AG04449 (cell line): ENCODE data around the gene LRBA.

ENCODE experiments used
- CTCF ChIA-PET: fragments of 350-600 bp; formaldehyde crosslinking; extraction: SDS; loops from one replicate; lab custom pipeline; 2021; ENCODE audit warnings: antibody characterized with exemption; lab: Yijun Ruan, JAX
- POLR2A ChIA-PET: fragments of 400-600, 350-600 bp; formaldehyde crosslinking; extraction: SDS; loops from one replicate; lab custom pipeline; 2020; ENCODE audit warnings: antibody characterized with exemption, inconsistent platforms; lab: Yijun Ruan, JAX
- DNase-seq: peaks from one replicate; pipeline ENCODE4 v3.0.0-alpha.2; 2010; ENCODE audit warnings: low read depth, low spot score
- H3K4me3 ChIP-seq: 2 replicates; pipeline ENCODE4 v1.5.1; 2011; ENCODE audit warnings: low read depth, mild to moderate bottlenecking, control low read depth, low read length
- TF ChIP-seq, protein P1 (sequence below): IDR thresholded peaks from one replicate; pipeline ENCODE4 v1.5.1; 2011; ENCODE audit warnings: mild to moderate bottlenecking, moderate library complexity, low read length, control low read depth, inconsistent platforms; ENCODE audit not compliant: insufficient read depth; ENCODE audit errors: missing control alignments

The LRBA gene

DNA sequence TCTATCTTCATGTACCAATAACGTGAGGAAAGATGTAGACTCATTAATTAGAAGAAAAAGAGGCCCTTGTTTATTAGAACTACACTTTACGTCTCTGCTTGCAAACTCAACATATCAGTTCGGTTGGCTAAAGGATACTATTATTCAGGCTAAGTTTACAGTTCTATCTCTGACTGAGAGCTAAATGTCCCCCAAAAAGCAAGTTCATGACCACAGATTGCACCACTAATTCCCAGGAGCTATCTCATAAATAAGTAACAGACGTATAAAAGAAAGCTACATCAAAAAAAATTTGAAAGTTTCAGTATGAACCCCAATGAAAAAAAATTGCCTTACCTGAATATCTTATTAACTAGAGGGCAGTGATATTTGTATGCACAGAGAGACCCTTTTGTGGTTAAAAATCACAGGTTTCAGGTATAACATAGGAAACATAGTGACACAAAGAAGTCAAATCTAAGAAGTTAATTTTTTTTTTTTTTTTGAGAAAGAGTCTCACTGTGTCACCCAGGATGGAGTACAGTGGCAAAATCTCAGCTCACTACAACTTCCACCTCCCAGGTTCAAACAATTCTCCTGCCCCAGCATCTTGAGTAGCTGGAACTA lies 304.2 kb downstream of the LRBA start:
- POLR2A ChIA-PET = no interaction called here
- TF ChIP-seq, protein P1, sequence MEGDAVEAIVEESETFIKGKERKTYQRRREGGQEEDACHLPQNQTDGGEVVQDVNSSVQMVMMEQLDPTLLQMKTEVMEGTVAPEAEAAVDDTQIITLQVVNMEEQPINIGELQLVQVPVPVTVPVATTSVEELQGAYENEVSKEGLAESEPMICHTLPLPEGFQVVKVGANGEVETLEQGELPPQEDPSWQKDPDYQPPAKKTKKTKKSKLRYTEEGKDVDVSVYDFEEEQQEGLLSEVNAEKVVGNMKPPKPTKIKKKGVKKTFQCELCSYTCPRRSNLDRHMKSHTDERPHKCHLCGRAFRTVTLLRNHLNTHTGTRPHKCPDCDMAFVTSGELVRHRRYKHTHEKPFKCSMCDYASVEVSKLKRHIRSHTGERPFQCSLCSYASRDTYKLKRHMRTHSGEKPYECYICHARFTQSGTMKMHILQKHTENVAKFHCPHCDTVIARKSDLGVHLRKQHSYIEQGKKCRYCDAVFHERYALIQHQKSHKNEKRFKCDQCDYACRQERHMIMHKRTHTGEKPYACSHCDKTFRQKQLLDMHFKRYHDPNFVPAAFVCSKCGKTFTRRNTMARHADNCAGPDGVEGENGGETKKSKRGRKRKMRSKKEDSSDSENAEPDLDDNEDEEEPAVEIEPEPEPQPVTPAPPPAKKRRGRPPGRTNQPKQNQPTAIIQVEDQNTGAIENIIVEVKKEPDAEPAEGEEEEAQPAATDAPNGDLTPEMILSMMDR = no peak
- CTCF ChIA-PET = interaction anchor here (0.9 kb wide), 1 partner anchor 13 kb away, joined by 3 read pairs; no protein-coding TSS in a partner anchor
- no peak for DNase-seq
- H3K4me3 ChIP-seq = no peak overlapping the region

DNA sequence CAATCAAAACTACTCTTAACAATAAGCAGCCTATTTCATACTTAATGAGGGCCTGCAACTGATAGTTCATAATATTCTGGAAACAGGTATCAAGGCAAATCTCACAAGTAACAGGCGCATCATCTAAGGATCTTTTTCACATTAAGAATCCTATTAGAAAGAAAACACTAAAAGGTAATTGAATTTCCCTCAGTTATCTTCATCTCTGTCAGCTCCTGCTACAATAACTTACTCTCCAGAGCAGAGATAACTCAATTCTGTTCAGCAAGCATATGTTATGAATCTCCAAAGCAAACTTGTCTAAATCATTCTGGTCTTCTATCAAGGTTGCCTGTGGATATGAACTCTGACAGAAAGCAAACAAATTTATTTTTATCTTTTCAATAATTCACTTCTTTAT lies 307.1 kb downstream of the LRBA start:
- CTCF ChIA-PET = no interaction called here
- DNase-seq = no peak
- TF ChIP-seq, protein P1 = no peak
- POLR2A ChIA-PET = no interaction called here
- H3K4me3 ChIP-seq = no peak overlapping the region

DNA sequence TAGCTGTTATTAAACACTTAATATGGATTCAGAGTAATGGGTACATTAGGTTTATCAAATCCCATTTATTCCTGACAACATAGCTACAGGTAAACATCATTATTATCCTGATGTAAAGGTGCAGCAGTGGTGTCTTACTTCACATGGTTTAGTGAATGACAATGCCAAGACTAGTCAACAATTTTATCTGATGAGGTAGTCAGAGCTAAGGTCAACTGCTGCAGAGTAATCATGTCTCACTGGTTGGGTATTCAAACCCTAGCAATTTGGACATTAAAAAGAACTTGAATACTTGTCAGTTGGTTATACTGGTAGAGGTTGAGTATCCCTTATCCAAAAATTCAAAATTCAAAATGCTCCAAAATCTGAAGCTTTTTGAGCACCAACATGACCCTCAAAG lies 315.5 kb downstream of the LRBA start:
- CTCF ChIA-PET = interaction anchor here (1.0 to 1.3 kb wide), 2 partner anchors 19 to 31 kb away, joined by 3 read pairs; no protein-coding TSS in a partner anchor
- no peak overlapping the region for H3K4me3 ChIP-seq
- DNase-seq = no peak
- POLR2A ChIA-PET = no interaction called here
- TF ChIP-seq, protein P1 = no peak

DNA sequence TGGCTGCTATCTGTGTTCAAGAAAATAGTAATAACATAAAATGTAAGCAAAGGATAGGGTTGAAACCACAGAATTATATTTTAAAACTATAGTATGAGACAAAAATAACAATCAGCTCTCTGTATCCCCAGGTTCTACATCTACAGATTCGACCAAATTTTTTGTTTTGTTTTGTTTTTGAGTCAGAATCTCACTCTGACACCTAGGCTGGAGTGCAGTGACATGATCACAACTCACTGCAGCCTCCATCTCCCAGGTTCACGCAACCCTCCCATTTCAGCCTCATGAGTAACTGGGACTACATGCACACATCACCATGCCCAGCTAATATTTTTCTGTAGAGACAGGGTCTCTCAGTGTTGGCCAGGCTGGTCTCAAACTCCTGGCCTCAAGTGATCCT lies 319.9 kb downstream of the LRBA start:
- H3K4me3 ChIP-seq = no peak overlapping the region
- ChIA-PET CTCF (no interaction called here), POLR2A (no interaction called here)
- TF ChIP-seq, protein P1 = no peak
- no peak for DNase-seq

DNA sequence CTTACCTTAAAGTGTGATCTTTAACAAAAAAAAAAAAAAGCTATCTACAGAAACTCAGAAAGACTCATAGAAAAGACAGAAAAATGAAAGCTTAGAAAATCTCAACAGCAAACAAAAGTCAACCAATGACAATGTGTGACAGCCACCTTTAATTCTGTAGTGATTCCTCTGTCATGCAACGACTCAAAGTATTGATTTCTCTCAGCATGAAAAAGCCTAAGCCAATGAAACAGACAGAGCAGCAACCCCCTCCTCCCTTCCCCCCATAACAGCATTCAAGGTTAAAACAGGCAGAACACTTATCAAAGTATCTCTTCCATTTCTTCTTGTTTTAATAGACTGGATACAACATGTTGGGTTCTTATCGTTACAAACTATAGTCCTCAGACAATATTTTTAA lies 320.6 kb downstream of the LRBA start:
- no peak overlapping the region for H3K4me3 ChIP-seq
- ChIA-PET CTCF (no interaction called here), POLR2A (no interaction called here)
- no peak for DNase-seq
- TF ChIP-seq, protein P1 = no peak

DNA sequence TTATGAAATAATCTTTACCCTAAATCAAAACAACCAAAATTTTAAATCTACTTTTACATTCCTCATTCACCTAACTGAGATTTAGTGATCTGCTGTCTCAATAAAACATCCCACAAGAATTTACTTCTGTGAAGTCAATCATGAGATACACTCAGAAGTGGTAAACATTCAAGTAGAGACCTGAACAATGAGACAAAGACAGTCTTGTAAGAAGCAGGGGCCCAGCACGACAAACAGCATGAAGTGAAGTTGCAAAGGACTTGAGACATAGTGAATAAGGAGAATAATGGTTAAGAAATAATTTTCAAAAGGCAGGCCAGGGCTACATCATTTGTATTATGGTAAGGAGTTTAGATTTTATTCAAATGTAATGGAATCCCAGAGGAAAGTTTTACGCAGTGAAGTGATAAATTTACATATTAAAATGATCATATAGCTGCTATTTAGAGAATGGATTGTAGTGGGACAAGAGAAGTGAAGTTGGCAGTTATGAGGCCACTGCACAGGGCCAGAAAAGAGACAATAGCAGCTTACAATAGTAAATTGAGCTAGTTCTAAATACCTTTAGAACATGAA lies 331.2 kb downstream of the LRBA start:
- DNase-seq = no peak
- ChIA-PET POLR2A (no interaction called here), CTCF (no interaction called here)
- H3K4me3 ChIP-seq = no peak overlapping the region
- TF ChIP-seq, protein P1 = no peak
